ENCODE results near the gene GHRL. TPM values are rescaled to one million over a fixed set of nuclear protein-coding genes. Genes with fewer than 3 reads are reported as not detected.

The GHRL gene
- total and polyA plus RNA-seq, 2 donors from 2014 or later: 0.73 to 1.2 TPM

- no peak for TF ChIP-seq CTCF (IDR thresholded peaks at IDR 0.05; ENCODE audit: borderline replicate concordance, extremely low read depth, insufficient read depth)
- Histone ChIP-seq H3K4me1 (ENCODE audit: control insufficient read depth in 2 of 3, insufficient read depth in 2 of 3, low read depth in 1 of 3, low read length in 3 of 3) (peaks cover 0 to 3% (median 0%) of the 10 kb centered on the region in 3 donors), H3K27ac (ENCODE audit: low read depth in 2 of 2, low read length in 2 of 2) (no peak overlapping the region), H3K9me3 (ENCODE audit: control insufficient read depth in 2 of 3, insufficient read depth in 1 of 3, low read length in 3 of 3) (no peaks in the 10 kb centered on the region), H3K36me3 (ENCODE audit: control insufficient read depth in 2 of 3, insufficient read depth in 3 of 3, low read length in 3 of 3) (no peaks in the 10 kb centered on the region), H3K9ac (ENCODE audit: low read length in 3 of 3) (no peak overlapping the region), H3K27me3 (ENCODE audit: control insufficient read depth, insufficient read depth, low read length) (no peaks in the 10 kb centered on the region), H3K4me3 (ENCODE audit: low read length in 3 of 3) (no peak overlapping the region)
- DNase-seq: no peak
- no peak for FAIRE-seq
- intact Hi-C loops (cut with DNase I): no loop called here
These were observed 47.3 kb upstream of the GHRL start for GRCh38 chr3:10340046-10340445.

GRCh38 chr3:10339376-10339955 is 46.7 kb upstream of the GHRL start:
- no peak for TF ChIP-seq CTCF (IDR thresholded peaks at IDR 0.05; ENCODE audit: borderline replicate concordance, extremely low read depth, insufficient read depth)
- no peak for DNase-seq
- no peak for FAIRE-seq

GRCh38 chr3:10338591-10339353 is 46.0 kb upstream of the GHRL start:
- Histone ChIP-seq H3K9me3 (ENCODE audit: control insufficient read depth in 2 of 3, insufficient read depth in 1 of 3, low read length in 3 of 3) (no peaks in the 10 kb centered on the region), H3K4me3 (ENCODE audit: low read length in 3 of 3) (no peak overlapping the region), H3K27me3 (ENCODE audit: control insufficient read depth, insufficient read depth, low read length) (no peaks in the 10 kb centered on the region), H3K4me1 (ENCODE audit: control insufficient read depth in 2 of 3, insufficient read depth in 2 of 3, low read depth in 1 of 3, low read length in 3 of 3) (peaks cover 0 to 3% (median 0%) of the 10 kb centered on the region in 3 donors), H3K36me3 (ENCODE audit: control insufficient read depth in 2 of 3, insufficient read depth in 3 of 3, low read length in 3 of 3) (no peaks in the 10 kb centered on the region), H3K9ac (ENCODE audit: low read length in 3 of 3) (no peak overlapping the region), H3K27ac (ENCODE audit: low read depth in 2 of 2, low read length in 2 of 2) (no peak overlapping the region)
- DNase-seq (no peak), FAIRE-seq (no peak)
- no peak for TF ChIP-seq CTCF (IDR thresholded peaks at IDR 0.05; ENCODE audit: borderline replicate concordance, extremely low read depth, insufficient read depth)
- intact Hi-C loops (cut with DNase I): no loop called here

More at GRCh38 chr3:10339376-10339955, 46.7 kb upstream of the GHRL start:
- H3K27ac ChIP-seq (ENCODE audit: low read depth in 2 of 2, low read length in 2 of 2): no peak overlapping the region
- H3K36me3 ChIP-seq (ENCODE audit: control insufficient read depth in 2 of 3, insufficient read depth in 3 of 3, low read length in 3 of 3): no peaks in the 10 kb centered on the region
- intact Hi-C loops (cut with DNase I): no loop called here
- H3K27me3 ChIP-seq (ENCODE audit: control insufficient read depth, insufficient read depth, low read length): no peaks in the 10 kb centered on the region
- H3K9ac ChIP-seq (ENCODE audit: low read length in 3 of 3): no peak overlapping the region
- H3K4me1 ChIP-seq (ENCODE audit: control insufficient read depth in 2 of 3, insufficient read depth in 2 of 3, low read depth in 1 of 3, low read length in 3 of 3): peaks cover 0 to 3% (median 0%) of the 10 kb centered on the region in 3 donors
- no peak overlapping the region for H3K4me3 ChIP-seq (ENCODE audit: low read length in 3 of 3)
- H3K9me3 ChIP-seq (ENCODE audit: control insufficient read depth in 2 of 3, insufficient read depth in 1 of 3, low read length in 3 of 3): no peaks in the 10 kb centered on the region

All from kidney (tissue), 14 donors.